GM06990 (cell line): ENCODE measurements around the gene SYNPO2.

Experiments
- DNase-seq: peaks from one replicate; pipeline ENCODE4 v3.0.0-alpha.2; 2011; ENCODE audit not compliant: insufficient read length; ENCODE audit errors: extremely low read depth
- H3K27me3 ChIP-seq: replicated peaks from 2 replicates; pipeline ENCODE4 v1.6.0; 2011; ENCODE audit warnings: low read length; ENCODE audit not compliant: control insufficient read depth, insufficient read depth
- H3K36me3 ChIP-seq: 2 replicates; pipeline ENCODE4 v1.5.1; 2011; ENCODE audit warnings: low read length; ENCODE audit not compliant: control insufficient read depth, insufficient read depth
- H3K4me3 ChIP-seq: replicated peaks from 2 replicates; pipeline ENCODE4 v1.5.1; 2011; ENCODE audit warnings: low read depth, mild to moderate bottlenecking, control low read depth, low read length
- CTCF ChIP-seq: IDR thresholded peaks from 2 replicates; pipeline ENCODE4 v1.5.1; 2011; ENCODE audit warnings: low read length, control low read depth, mild to moderate bottlenecking, inconsistent platforms; ENCODE audit not compliant: insufficient read depth, poor library complexity, severe bottlenecking

Gene SYNPO2

GRCh38 chr4:118888666-118889311 is at the start of gene SYNPO2:
SYNPO2 (plus strand) TSS chr4:118888854; CDS start chr4:118889037, 183 bp downstream.
- peak within 1 kb of the TSS; percentile 51 for H3K4me3 ChIP-seq

GRCh38 chr4:118839221-118839927 is 49.3 kb upstream of the SYNPO2 start:
- Histone ChIP-seq H3K27me3 (no peaks in the 10 kb centered on the region), H3K36me3 (no peaks in the 10 kb centered on the region), H3K4me3 (no peak overlapping the region)
- no peak for DNase-seq
- no peak for TF ChIP-seq CTCF

More at GRCh38 chr4:118888666-118889311, at the start of gene SYNPO2:
- no peaks in the 10 kb centered on the region for H3K36me3 ChIP-seq
- no peak for TF ChIP-seq CTCF
- peak; percentile 30 for DNase-seq
- no peaks in the 10 kb centered on the region; the same call in 1 of the 2 replicates for H3K27me3 ChIP-seq

- no peak for TF ChIP-seq CTCF
- DNase-seq, result no peak
- no peak overlapping the region for H3K4me3 ChIP-seq
- no peaks in the 10 kb centered on the region for H3K27me3 ChIP-seq
- no peaks in the 10 kb centered on the region for H3K36me3 ChIP-seq
These were observed 46.6 kb upstream of the SYNPO2 start for GRCh38 chr4:118842055-118842454.

GRCh38 chr4:118843237-118843636 is 45.4 kb upstream of the SYNPO2 start:
- Histone ChIP-seq H3K4me3 (no peak overlapping the region), H3K36me3 (no peaks in the 10 kb centered on the region), H3K27me3 (no peaks in the 10 kb centered on the region)
- no peak for TF ChIP-seq CTCF
- no peak for DNase-seq

GRCh38 chr4:118845552-118846050 is 43.1 kb upstream of the SYNPO2 start:
- DNase-seq, result no peak
- no peak for TF ChIP-seq CTCF
- H3K4me3 ChIP-seq, result no peak overlapping the region
- H3K27me3 ChIP-seq, result no peaks in the 10 kb centered on the region
- H3K36me3 ChIP-seq, result no peaks in the 10 kb centered on the region
